BLaER1 treated with 17β-estradiol and CSF1 and Interleukin-3, amounts not matched to agents 10 nM and 100 nM (cell line): ENCODE results near the gene ROBO1.

Experiments
- H3K27ac ChIP-seq, 11 experiments: shearing (Covaris generic); formaldehyde crosslinking; 2 replicates each; pipeline ENCODE4 v1.8.1; 2022
- H3K27me3 ChIP-seq, 11 experiments: shearing (Covaris generic); formaldehyde crosslinking; 2 replicates each; pipeline ENCODE4 v1.8.1; 2022
- H3K36me3 ChIP-seq, 11 experiments: shearing (Covaris generic); formaldehyde crosslinking; 2 replicates each; pipeline ENCODE4 v1.8.1; 2022
- H3K4me1 ChIP-seq, 10 experiments: shearing (Covaris generic); formaldehyde crosslinking; 2 replicates each; pipeline ENCODE4 v1.8.1; 2022
- H3K4me2 ChIP-seq, 11 experiments: shearing (Covaris generic); formaldehyde crosslinking; 2 replicates each; pipeline ENCODE4 v1.8.1; 2022
- H3K4me3 ChIP-seq, 10 experiments: shearing (Covaris generic); formaldehyde crosslinking; 2 replicates each; pipeline ENCODE4 v1.8.1; 2022
- H3K9ac ChIP-seq, 11 experiments: shearing (Covaris generic); formaldehyde crosslinking; 2 replicates each; pipeline ENCODE4 v1.8.1; 2022
- H3K9me3 ChIP-seq, 11 experiments: shearing (Covaris generic); formaldehyde crosslinking; replicated peaks in 1 of 11; 2 replicates each; pipeline ENCODE4 v1.8.1; 2022
- H4K20me1 ChIP-seq, 11 experiments: shearing (Covaris generic); formaldehyde crosslinking; 2 replicates each; pipeline ENCODE4 v1.8.1; 2022
- Cebpa-rat ChIP-seq, 11 experiments: shearing (Covaris generic); IDR thresholded peaks; 2 replicates each; pipeline ENCODE4 v1.8.1; 2022

Gene ROBO1

DNA sequence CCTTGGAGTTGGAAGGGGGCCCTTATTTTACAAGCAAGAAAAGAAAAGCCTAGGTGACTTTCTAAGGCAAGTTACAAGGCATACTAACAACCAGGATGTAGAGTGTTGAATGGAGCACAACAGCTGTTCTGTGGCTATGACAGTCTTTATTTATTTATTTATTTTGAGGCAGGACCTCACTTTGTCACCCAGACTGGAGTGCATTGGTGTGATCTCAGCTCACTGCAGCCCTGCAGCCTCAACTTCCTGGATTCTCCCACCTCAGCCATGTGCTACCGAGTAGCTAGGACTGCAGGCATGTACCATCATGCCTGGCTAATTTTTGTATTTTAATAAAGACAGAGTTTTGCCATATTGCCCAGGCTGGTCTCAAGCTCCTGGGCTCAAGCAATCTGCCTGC is 973.4 kb downstream of the ROBO1 start:
- peaks cover 0 to 4% (median 0%) of the 10 kb centered on the region in 11 experiments; a peak in 3 of 22 replicates for H3K9me3 ChIP-seq
- no peak overlapping the region for H3K9ac ChIP-seq
- peaks cover 0 to 16% (median 0%) of the 10 kb centered on the region in 11 experiments; a peak in 2 of 22 replicates for H3K36me3 ChIP-seq
- peak overlapping the region in 3 of 11 experiments; percentile 10 to 30 (median 19); a peak in 3 of 22 replicates for H3K4me2 ChIP-seq
- TF ChIP-seq Cebpa-rat (IDR thresholded peaks at IDR 0.05): no peak
- peaks cover 5 to 29% (median 11%) of the 10 kb centered on the region in 10 experiments; a peak in 19 of 20 replicates for H3K4me1 ChIP-seq
- H3K27ac ChIP-seq: no peak overlapping the region
- no peak overlapping the region for H3K4me3 ChIP-seq
- no peaks in the 10 kb centered on the region for H3K27me3 ChIP-seq
- H4K20me1 ChIP-seq: no peaks in the 10 kb centered on the region

DNA sequence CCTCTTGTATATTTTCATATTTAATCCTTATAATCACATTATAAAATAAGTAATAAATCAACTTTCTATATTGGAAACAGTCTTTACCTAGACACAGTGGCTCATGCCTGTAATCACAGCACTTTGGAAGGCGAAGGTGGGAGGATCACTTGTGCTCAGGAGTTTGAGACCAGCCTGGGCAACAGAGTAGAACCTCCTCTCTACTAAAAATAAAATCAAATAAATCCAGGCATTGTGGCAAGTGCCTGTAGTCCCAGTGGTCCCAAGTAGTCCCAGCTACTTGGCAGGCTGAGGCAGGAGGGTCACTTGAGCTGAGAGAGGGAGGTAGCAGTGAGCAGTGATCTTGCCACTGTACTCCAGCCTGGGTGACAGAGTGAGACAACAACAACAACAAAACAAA is 975.1 kb downstream of the ROBO1 start:
- Histone ChIP-seq H3K9me3 (peaks cover 2 to 16% (median 4%) of the 10 kb centered on the region in 11 experiments; a peak in 14 of 22 replicates), H4K20me1 (no peaks in the 10 kb centered on the region), H3K4me3 (no peak overlapping the region), H3K4me2 (peak overlapping the region in 1 of 11 experiments; percentile 20; a peak in 1 of 22 replicates), H3K27ac (no peak overlapping the region), H3K4me1 (peaks cover 5 to 29% (median 11%) of the 10 kb centered on the region in 10 experiments; a peak in 19 of 20 replicates), H3K9ac (no peak overlapping the region), H3K27me3 (no peaks in the 10 kb centered on the region), H3K36me3 (peaks cover 0 to 22% (median 0%) of the 10 kb centered on the region in 11 experiments; a peak in 3 of 22 replicates)
- TF ChIP-seq Cebpa-rat (IDR thresholded peaks at IDR 0.05): no peak

DNA sequence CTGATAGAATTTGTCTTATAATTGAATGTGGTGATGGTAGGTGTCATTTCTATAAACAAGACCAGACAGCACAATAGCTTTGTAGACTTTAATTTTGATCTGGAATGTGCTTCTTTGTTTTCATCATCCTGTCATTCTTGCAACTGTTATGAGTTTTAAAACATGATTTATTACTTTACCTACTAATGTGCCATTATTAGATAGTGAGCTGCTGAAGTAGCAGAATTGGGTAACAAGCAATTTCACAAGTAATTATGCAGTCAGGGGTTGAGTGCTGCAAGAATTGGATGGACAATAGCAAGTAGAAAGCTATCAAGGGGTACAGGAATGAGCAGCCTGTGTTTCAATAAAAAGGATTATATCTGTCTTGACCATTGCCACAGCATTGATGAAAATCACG is 975.6 kb downstream of the ROBO1 start:
- no peak for TF ChIP-seq Cebpa-rat (IDR thresholded peaks at IDR 0.05)
- Histone ChIP-seq H3K4me3 (no peak overlapping the region), H3K27me3 (no peaks in the 10 kb centered on the region), H4K20me1 (no peaks in the 10 kb centered on the region), H3K27ac (no peak overlapping the region), H3K4me2 (no peak overlapping the region), H3K36me3 (peaks cover 0 to 22% (median 0%) of the 10 kb centered on the region in 11 experiments; a peak in 5 of 22 replicates), H3K4me1 (peaks cover 5 to 25% (median 8%) of the 10 kb centered on the region in 10 experiments; a peak in 19 of 20 replicates), H3K9me3 (peaks cover 6 to 20% (median 8%) of the 10 kb centered on the region in 11 experiments; a peak in 14 of 22 replicates), H3K9ac (no peak overlapping the region)

GRCh38 chr3:78791753-78792152 is 976.0 kb downstream of the ROBO1 start:
- Histone ChIP-seq H4K20me1 (no peaks in the 10 kb centered on the region), H3K4me2 (no peak overlapping the region), H3K9ac (no peak overlapping the region), H3K27ac (no peak overlapping the region), H3K4me1 (peaks cover 3 to 21% (median 4%) of the 10 kb centered on the region in 10 experiments; a peak in 18 of 20 replicates), H3K27me3 (no peaks in the 10 kb centered on the region), H3K4me3 (no peak overlapping the region), H3K36me3 (peaks cover 0 to 25% (median 0%) of the 10 kb centered on the region in 11 experiments; a peak in 5 of 22 replicates), H3K9me3 (peaks cover 6 to 23% (median 11%) of the 10 kb centered on the region in 11 experiments; a peak in 15 of 22 replicates)
- TF ChIP-seq Cebpa-rat (IDR thresholded peaks at IDR 0.05): no peak

- H3K4me1 ChIP-seq: peaks cover 0 to 9% (median 0%) of the 10 kb centered on the region in 10 experiments; a peak in 3 of 20 replicates
- H4K20me1 ChIP-seq: no peaks in the 10 kb centered on the region
- peaks cover 0 to 30% (median 0%) of the 10 kb centered on the region in 11 experiments; a peak in 5 of 22 replicates for H3K36me3 ChIP-seq
- no peak overlapping the region for H3K9ac ChIP-seq
- no peaks in the 10 kb centered on the region for H3K27me3 ChIP-seq
- peaks cover 6 to 28% (median 15%) of the 10 kb centered on the region in 11 experiments; a peak in 15 of 22 replicates for H3K9me3 ChIP-seq
- H3K4me3 ChIP-seq: no peak overlapping the region
- TF ChIP-seq Cebpa-rat (IDR thresholded peaks at IDR 0.05): no peak
- H3K4me2 ChIP-seq: no peak overlapping the region
- no peak overlapping the region for H3K27ac ChIP-seq
These were observed 979.0 kb downstream of the ROBO1 start for GRCh38 chr3:78788839-78789238.

- TF ChIP-seq Cebpa-rat (IDR thresholded peaks at IDR 0.05): no peak
- no peaks in the 10 kb centered on the region for H4K20me1 ChIP-seq
- no peak overlapping the region for H3K9ac ChIP-seq
- no peak overlapping the region for H3K4me2 ChIP-seq
- peaks cover 12 to 42% (median 27%) of the 10 kb centered on the region in 11 experiments; a peak in 21 of 22 replicates for H3K9me3 ChIP-seq
- no peak overlapping the region for H3K4me3 ChIP-seq
- H3K4me1 ChIP-seq: no peaks in the 10 kb centered on the region
- peaks cover 0 to 35% (median 6%) of the 10 kb centered on the region in 11 experiments; a peak in 10 of 22 replicates for H3K36me3 ChIP-seq
- no peaks in the 10 kb centered on the region for H3K27me3 ChIP-seq
- H3K27ac ChIP-seq: no peak overlapping the region
These were observed 982.8 kb downstream of the ROBO1 start for GRCh38 chr3:78785004-78785403.

GRCh38 chr3:78781351-78781750 is 986.4 kb downstream of the ROBO1 start:
- Histone ChIP-seq H3K4me3 (no peak overlapping the region), H3K4me1 (no peaks in the 10 kb centered on the region), H3K36me3 (peaks cover 0 to 32% (median 7%) of the 10 kb centered on the region in 11 experiments; a peak in 8 of 22 replicates), H3K9ac (no peak overlapping the region), H4K20me1 (no peaks in the 10 kb centered on the region), H3K4me2 (no peak overlapping the region), H3K27me3 (no peaks in the 10 kb centered on the region), H3K27ac (no peak overlapping the region), H3K9me3 (peaks cover 16 to 48% (median 35%) of the 10 kb centered on the region in 11 experiments; a peak in 21 of 22 replicates)
- no peak for TF ChIP-seq Cebpa-rat (IDR thresholded peaks at IDR 0.05)

GRCh38 chr3:78765671-78766485 is 1001.9 kb downstream of the ROBO1 start:
- Histone ChIP-seq H3K9me3 (peaks cover 6 to 38% (median 14%) of the 10 kb centered on the region in 11 experiments; a peak in 11 of 22 replicates), H3K4me3 (no peak overlapping the region)
- TF ChIP-seq Cebpa-rat (IDR thresholded peaks at IDR 0.05): no peak

DNA sequence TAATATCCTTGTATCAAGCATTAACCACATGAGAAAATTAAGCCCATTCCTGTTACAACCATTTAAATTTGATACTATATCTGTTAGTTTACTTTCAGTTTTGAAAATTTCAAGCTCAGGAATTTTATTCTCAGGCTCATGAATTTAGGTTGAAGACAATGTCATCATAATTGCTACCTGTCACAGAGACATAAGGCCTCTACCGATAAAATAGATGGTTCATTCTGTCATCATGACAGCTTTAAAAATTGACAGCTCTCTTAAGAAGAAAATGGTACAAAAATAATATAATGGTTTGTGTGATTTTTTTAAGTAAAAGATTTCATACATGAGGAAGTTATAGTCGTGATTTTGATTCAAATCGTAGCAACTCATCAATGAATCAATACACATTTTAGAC is 1003.2 kb downstream of the ROBO1 start:
- Histone ChIP-seq H3K4me1 (peaks cover 0 to 8% (median 0%) of the 10 kb centered on the region in 10 experiments; a peak in 2 of 20 replicates), H3K36me3 (peaks cover 0 to 15% (median 0%) of the 10 kb centered on the region in 11 experiments; a peak in 6 of 22 replicates), H3K9ac (no peak overlapping the region), H3K4me3 (no peak overlapping the region), H3K9me3 (peaks cover 0 to 38% (median 14%) of the 10 kb centered on the region in 11 experiments; a peak in 14 of 22 replicates), H3K27ac (no peak overlapping the region), H3K4me2 (no peak overlapping the region), H3K27me3 (no peaks in the 10 kb centered on the region), H4K20me1 (no peaks in the 10 kb centered on the region)
- TF ChIP-seq Cebpa-rat (IDR thresholded peaks at IDR 0.05): no peak

More at GRCh38 chr3:78765671-78766485, 1001.9 kb downstream of the ROBO1 start:
- no peaks in the 10 kb centered on the region for H3K27me3 ChIP-seq
- H3K27ac ChIP-seq: no peak overlapping the region
- H3K9ac ChIP-seq: no peak overlapping the region
- peaks cover 0 to 13% (median 0%) of the 10 kb centered on the region in 11 experiments; a peak in 6 of 22 replicates for H3K36me3 ChIP-seq
- no peaks in the 10 kb centered on the region for H4K20me1 ChIP-seq
- peaks cover 0 to 8% (median 0%) of the 10 kb centered on the region in 10 experiments; a peak in 2 of 20 replicates for H3K4me1 ChIP-seq
- no peak overlapping the region for H3K4me2 ChIP-seq
